Brain microvascular endothelial cell (primary cell): ENCODE measurements around the gene ELP1.

Source experiments
- DNase-seq: peaks from one replicate; pipeline ENCODE4 v3.0.0-alpha.2; 2020
- H3K27ac ChIP-seq: fragments of 250-450 bp; sonication (Bioruptor Pico); 2 replicates; pipeline ENCODE4 v1.5.1; 2020; ENCODE audit warnings: mild to moderate bottlenecking, moderate library complexity
- H3K27me3 ChIP-seq: fragments of 250-450 bp; sonication (Bioruptor Pico); replicated peaks from 2 replicates; pipeline ENCODE4 v1.5.1; 2020; ENCODE audit warnings: mild to moderate bottlenecking
- H3K36me3 ChIP-seq: fragments of 250-450 bp; sonication (Bioruptor Pico); replicated peaks from 2 replicates; pipeline ENCODE4 v1.5.1; 2020; ENCODE audit warnings: mild to moderate bottlenecking
- H3K4me3 ChIP-seq: 2 replicates; pipeline ENCODE4 v1.5.1; 2011; ENCODE audit warnings: low read depth, mild to moderate bottlenecking, control low read depth, low read length, moderate library complexity
- CTCF ChIP-seq: IDR thresholded peaks from 2 replicates; pipeline ENCODE4 v1.5.1; 2011; ENCODE audit warnings: low read depth, mild to moderate bottlenecking, moderate library complexity, low read length, control low read depth, inconsistent platforms; ENCODE audit errors: missing control alignments
- in situ Hi-C: cut with HindIII; loops from 2 replicates; pipeline ENCODE4 v1.10.0; 2017; ENCODE audit warnings: low sequenced_read_pairs, low pct_ligation_motif_present

Gene ELP1

GRCh38 chr9:108857572-108857971, 76.4 kb downstream of the ELP1 start:
- H3K27me3 ChIP-seq = no peaks in the 10 kb centered on the region
- no peak for DNase-seq
- no peaks in the 10 kb centered on the region for H3K36me3 ChIP-seq
- no peak overlapping the region for H3K27ac ChIP-seq
- no peak for TF ChIP-seq CTCF
- in situ Hi-C loops = no loop called here
- H3K4me3 ChIP-seq = no peak overlapping the region

GRCh38 chr9:108855888-108856287, 78.0 kb downstream of the ELP1 start, which contains the start of gene ACTL7B:
Gene ACTL7B (minus strand): TSS chr9:108855986. CDS start chr9:108855930, 56 bp downstream.
- in situ Hi-C loops = no loop called here
- Histone ChIP-seq H3K36me3 (no peaks in the 10 kb centered on the region), H3K27ac (no peak within 1 kb of the TSS), H3K4me3 (no peak within 1 kb of the TSS), H3K27me3 (no peaks in the 10 kb centered on the region)
- no peak for TF ChIP-seq CTCF
- DNase-seq = no peak

GRCh38 chr9:108855529-108855886, 78.4 kb downstream of the ELP1 start:
- H3K36me3 ChIP-seq = no peaks in the 10 kb centered on the region
- H3K27me3 ChIP-seq = no peaks in the 10 kb centered on the region
- DNase-seq = no peak
- no peak overlapping the region for H3K27ac ChIP-seq
- TF ChIP-seq CTCF = no peak
- in situ Hi-C loops = no loop called here
- no peak overlapping the region for H3K4me3 ChIP-seq

GRCh38 chr9:108854641-108855528, 79.0 kb downstream of the ELP1 start:
- H3K4me3 ChIP-seq = no peak overlapping the region
- H3K27me3 ChIP-seq = no peaks in the 10 kb centered on the region
- no peak for DNase-seq
- in situ Hi-C loops = no loop called here
- H3K36me3 ChIP-seq = no peaks in the 10 kb centered on the region
- TF ChIP-seq CTCF = no peak
- no peak overlapping the region for H3K27ac ChIP-seq

- H3K36me3 ChIP-seq = no peaks in the 10 kb centered on the region
- H3K27me3 ChIP-seq = no peaks in the 10 kb centered on the region
- no peak for TF ChIP-seq CTCF
- in situ Hi-C loops = no loop called here
- H3K4me3 ChIP-seq = no peak overlapping the region
- no peak for DNase-seq
- no peak overlapping the region for H3K27ac ChIP-seq
Measured at GRCh38 chr9:108854094-108854493, 79.8 kb downstream of the ELP1 start.
